Thyroid gland (tissue), 4 donors: ENCODE results near the gene ATF6.

Experiments
- POLR2A ChIP-seq, 2 donors: fragments of 450-650 bp; IDR thresholded peaks; one replicate each; pipeline ENCODE4 v1.6.1; 2017; ENCODE audit warnings: antibody characterized with exemption in 2 of 2, mild to moderate bottlenecking in 2 of 2, moderate library complexity in 1 of 2
- TF ChIP-seq, protein P1 (sequence below), 6 experiments: fragments of 200-600 bp in 3 of 6; fragments of 450-650 bp in 3 of 6; sonication (generic) in 3 of 6; IDR thresholded peaks; one replicate each; pipeline ENCODE4 v1.5.1; 2016 to 2019; ENCODE audit warnings: antibody characterized with exemption in 6 of 6, mild to moderate bottlenecking in 2 of 6, inconsistent platforms in 1 of 6, moderate library complexity in 1 of 6

DNA sequence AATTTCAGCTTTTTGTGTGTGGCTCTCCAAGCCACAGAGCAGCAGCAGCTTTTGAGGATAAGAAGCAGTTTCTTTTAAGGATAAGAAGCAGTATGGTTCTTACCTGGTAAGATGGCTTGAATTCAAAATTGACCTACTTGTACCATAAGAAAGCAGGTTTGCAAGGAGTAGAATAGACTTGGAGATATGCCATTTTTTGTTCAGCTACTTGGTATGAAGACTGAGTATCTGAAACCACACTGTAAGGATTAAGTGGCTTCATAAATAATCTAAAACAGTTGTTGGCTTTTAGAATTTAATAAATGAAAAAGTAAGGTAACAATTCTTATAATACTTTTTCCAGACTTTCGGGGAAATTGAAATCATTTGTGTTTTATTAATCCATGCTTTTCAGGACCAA, 74.2 kb downstream of the ATF6 start:
- TF ChIP-seq, protein P1, sequence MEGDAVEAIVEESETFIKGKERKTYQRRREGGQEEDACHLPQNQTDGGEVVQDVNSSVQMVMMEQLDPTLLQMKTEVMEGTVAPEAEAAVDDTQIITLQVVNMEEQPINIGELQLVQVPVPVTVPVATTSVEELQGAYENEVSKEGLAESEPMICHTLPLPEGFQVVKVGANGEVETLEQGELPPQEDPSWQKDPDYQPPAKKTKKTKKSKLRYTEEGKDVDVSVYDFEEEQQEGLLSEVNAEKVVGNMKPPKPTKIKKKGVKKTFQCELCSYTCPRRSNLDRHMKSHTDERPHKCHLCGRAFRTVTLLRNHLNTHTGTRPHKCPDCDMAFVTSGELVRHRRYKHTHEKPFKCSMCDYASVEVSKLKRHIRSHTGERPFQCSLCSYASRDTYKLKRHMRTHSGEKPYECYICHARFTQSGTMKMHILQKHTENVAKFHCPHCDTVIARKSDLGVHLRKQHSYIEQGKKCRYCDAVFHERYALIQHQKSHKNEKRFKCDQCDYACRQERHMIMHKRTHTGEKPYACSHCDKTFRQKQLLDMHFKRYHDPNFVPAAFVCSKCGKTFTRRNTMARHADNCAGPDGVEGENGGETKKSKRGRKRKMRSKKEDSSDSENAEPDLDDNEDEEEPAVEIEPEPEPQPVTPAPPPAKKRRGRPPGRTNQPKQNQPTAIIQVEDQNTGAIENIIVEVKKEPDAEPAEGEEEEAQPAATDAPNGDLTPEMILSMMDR (IDR thresholded peaks at IDR 0.05), result no peak
- TF ChIP-seq POLR2A (IDR thresholded peaks at IDR 0.05), result no peak
